Endothelial cell of umbilical vein (primary cell): ENCODE measurements around the gene RAB10. TPM values are rescaled to one million over a fixed set of nuclear protein-coding genes. Genes with fewer than 3 reads are reported as not detected.

Source experiments
- BruUV-seq: library from RNA; stranded (reverse); fragments of 400-500 nt; replicated peaks from 2 replicates; lab custom pipeline; 2021; lab: Mats Ljungman, UMichigan
- CTCF ChIA-PET: fragments of 300-600, 350-600 bp; sonication (Branson Sonifier 250); formaldehyde crosslinking; loops from one replicate; lab custom pipeline; 2021; ENCODE audit warnings: antibody characterized with exemption, inconsistent platforms; lab: Charles Lee
- POLR2A ChIA-PET: fragments of 300-600, 350-600 bp; sonication (Branson Sonifier 250); formaldehyde crosslinking; loops from one replicate; lab custom pipeline; 2021; ENCODE audit warnings: antibody characterized with exemption, inconsistent platforms; lab: Charles Lee
- DNase-seq: peaks from one replicate; pipeline ENCODE4 v3.0.0-alpha.2; 2011; ENCODE audit warnings: low read depth, low spot score
- FAIRE-seq: peaks from 2 replicates; lab custom pipeline; 2011; peaks lifted over from hg19 to GRCh38; lab: Jason Lieb, UNC
- H2AFZ ChIP-seq: 2 replicates; pipeline ENCODE4 v1.6.0; 2012; ENCODE audit warnings: low read depth, low read length, control low read depth, inconsistent platforms
- H3K27ac ChIP-seq: 2 replicates; pipeline ENCODE4 v1.5.1; 2011; ENCODE audit warnings: low read depth, mild to moderate bottlenecking, control low read depth, low read length, moderate library complexity; ENCODE audit not compliant: insufficient read depth
- H3K27me3 ChIP-seq, 2 experiments: 2 replicates each; pipeline versions ENCODE4 v1.6.0 to v1.6.1; 2011; ENCODE audit warnings: low read length in 2 of 2, mixed read lengths in 1 of 2; ENCODE audit not compliant: control insufficient read depth in 2 of 2, insufficient read depth in 2 of 2
- H3K36me3 ChIP-seq, 2 experiments: 2 replicates in 1 of 2; 3 replicates in 1 of 2; pipeline ENCODE4 v1.5.1; 2011; ENCODE audit warnings: low read length in 2 of 2, mild to moderate bottlenecking in 1 of 2, moderate library complexity in 1 of 2; ENCODE audit not compliant: control insufficient read depth in 2 of 2, insufficient read depth in 2 of 2; ENCODE audit errors: extremely low read depth in 1 of 2
- H3K4me1 ChIP-seq: 3 replicates; pipeline ENCODE4 v1.5.1; 2011; ENCODE audit warnings: mild to moderate bottlenecking, low read length; ENCODE audit not compliant: control insufficient read depth, insufficient read depth; ENCODE audit errors: extremely low read depth
- H3K4me2 ChIP-seq: 2 replicates; pipeline ENCODE4 v1.6.1; 2011; ENCODE audit warnings: low read length, control low read depth, mixed read lengths; ENCODE audit not compliant: insufficient read depth
- H3K4me3 ChIP-seq, 3 experiments: fragments of 200-600 bp in 1 of 3; sonication (generic), shearing (Covaris generic) in 1 of 3; replicated peaks in 1 of 3; 2 replicates each; pipeline ENCODE4 v1.5.1; 2011 to 2016; ENCODE audit warnings: control low read depth in 3 of 3, low read length in 3 of 3, mild to moderate bottlenecking in 2 of 3, inconsistent platforms in 1 of 3, low read depth in 1 of 3, moderate library complexity in 1 of 3; ENCODE audit not compliant: insufficient read depth in 1 of 3
- H3K79me2 ChIP-seq: 2 replicates; pipeline ENCODE4 v1.6.0; 2012; ENCODE audit warnings: low read length, inconsistent platforms; ENCODE audit not compliant: control insufficient read depth, insufficient read depth
- H3K9ac ChIP-seq: replicated peaks from 2 replicates; pipeline ENCODE3; 2011; ENCODE audit warnings: low read length, control low read depth; ENCODE audit not compliant: insufficient read depth; ENCODE audit errors: extremely low read depth
- H3K9me1 ChIP-seq: replicated peaks from 3 replicates; pipeline ENCODE4 v1.6.0; 2011; ENCODE audit warnings: mild to moderate bottlenecking, low read length; ENCODE audit not compliant: control insufficient read depth, insufficient read depth; ENCODE audit errors: extremely low read depth
- H3K9me3 ChIP-seq: replicated peaks from 2 replicates; pipeline ENCODE4 v1.5.1; 2012; ENCODE audit warnings: low read length, inconsistent platforms; ENCODE audit not compliant: control insufficient read depth, insufficient read depth
- H4K20me1 ChIP-seq: replicated peaks from 2 replicates; pipeline ENCODE3; 2011; ENCODE audit warnings: mild to moderate bottlenecking, low read length; ENCODE audit not compliant: control insufficient read depth, insufficient read depth; ENCODE audit errors: extremely low read depth
- EZH2 ChIP-seq: IDR thresholded peaks from 2 replicates; pipeline ENCODE4 v1.6.1; 2012; ENCODE audit warnings: borderline replicate concordance, low read depth, mild to moderate bottlenecking, moderate library complexity, low read length, inconsistent platforms; ENCODE audit not compliant: severe bottlenecking
- FOS ChIP-seq: IDR thresholded peaks from 2 replicates; pipeline ENCODE4 v1.6.1; 2011; ENCODE audit warnings: mild to moderate bottlenecking, low read length, moderate library complexity, borderline replicate concordance; ENCODE audit not compliant: insufficient read depth
- GATA2 ChIP-seq: IDR thresholded peaks from 2 replicates; pipeline ENCODE4 v1.7.0; 2011; ENCODE audit warnings: low read depth, mild to moderate bottlenecking, moderate library complexity, mixed read lengths, low read length; ENCODE audit not compliant: insufficient read length, insufficient read depth
- JUN ChIP-seq: IDR thresholded peaks from 2 replicates; pipeline ENCODE4 v1.6.1; 2011; ENCODE audit warnings: borderline replicate concordance, low read depth; ENCODE audit not compliant: insufficient read length, insufficient read depth
- MYC ChIP-seq: IDR thresholded peaks from one replicate; pipeline ENCODE4 v1.6.1; 2011; ENCODE audit warnings: mild to moderate bottlenecking, low read depth, low read length
- POLR2A ChIP-seq: IDR thresholded peaks from 2 replicates; pipeline ENCODE4 v1.6.1; 2012; ENCODE audit warnings: low read depth, mild to moderate bottlenecking, control low read depth, low read length
- POLR2AphosphoS5 ChIP-seq: IDR thresholded peaks from 2 replicates; pipeline ENCODE4 v1.6.1; 2012; ENCODE audit warnings: low read depth, mild to moderate bottlenecking, control low read depth, low read length, moderate library complexity; ENCODE audit not compliant: insufficient read depth
- dilution Hi-C: fragments of 300-500 bp; cut with MboI; formaldehyde crosslinking; loops from one replicate; pipeline ENCODE4 v1.15.0; 2019; ENCODE audit warnings: low sequenced_read_pairs; ENCODE audit not compliant: extremely low pct_ligation_motif_present
- intact Hi-C: fragments of 100-400 bp; cut with micrococcal nuclease; formaldehyde crosslinking; loops from one replicate; pipeline ENCODE4 v1.10.0; 2022
- polyA plus RNA-seq, 4 experiments: library from polyadenylated mRNA; depleted of rRNA in 3 of 4; stranded (reverse) in 3 of 4; unstranded in 1 of 4; fragments of >200 nt; gene quantifications; 2 replicates each; pipeline versions ENCODE4 v1.2.1 to v1.2.3, GENCODE V29; 2011 to 2012; ENCODE audit warnings: missing spikeins in 1 of 4
- total RNA-seq: library from RNA; stranded (reverse); gene quantifications from 2 replicates; pipeline ENCODE4 v1.2.3, GENCODE V29; 2021
- TF ChIP-seq, protein P1 (sequence below), 2 donors: IDR thresholded peaks; 1 replicate in 1 of 2; 2 replicates in 1 of 2; pipeline ENCODE4 v1.5.1; 2011; ENCODE audit warnings: low read length in 2 of 2, mild to moderate bottlenecking in 2 of 2, moderate library complexity in 2 of 2, control low read depth in 1 of 2, inconsistent platforms in 1 of 2, low read depth in 1 of 2; ENCODE audit not compliant: insufficient read depth in 1 of 2; ENCODE audit errors: extremely low read depth in 1 of 2
- TF ChIP-seq, protein P2 (sequence below): IDR thresholded peaks from 2 replicates; pipeline ENCODE4 v1.6.1; 2011; ENCODE audit not compliant: insufficient read depth, insufficient read length

Gene RAB10
- total and polyA plus RNA-seq, 2 donors (not counting 3 experiments of a cell fraction or from before 2014, with no cell fraction given): 45.1 to 104 TPM

DNA sequence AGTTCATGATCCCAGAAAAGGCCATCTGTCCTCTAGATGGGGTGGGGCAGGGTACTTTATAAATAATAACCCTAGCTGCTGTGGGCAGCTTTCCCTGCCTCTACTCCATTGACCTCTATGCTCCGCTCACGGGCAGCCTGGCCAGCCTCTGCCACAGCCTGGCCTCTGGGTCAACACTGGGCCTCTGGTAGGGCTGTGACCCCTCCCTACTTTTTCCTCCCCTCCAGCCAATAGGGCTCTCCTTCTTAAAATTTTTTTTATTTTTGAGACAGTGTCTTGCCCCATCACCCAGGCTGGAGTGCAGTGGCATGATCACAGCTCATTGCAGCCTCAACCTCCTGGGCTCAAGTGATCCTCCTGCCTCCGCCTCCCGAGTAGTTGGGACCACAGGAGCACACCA lies 134.9 kb downstream of the RAB10 start:
- no peak for TF ChIP-seq JUN
- TF ChIP-seq POLR2AphosphoS5: no peak
- no peak for TF ChIP-seq GATA2
- no peak for TF ChIP-seq POLR2A
- TF ChIP-seq, protein P1, sequence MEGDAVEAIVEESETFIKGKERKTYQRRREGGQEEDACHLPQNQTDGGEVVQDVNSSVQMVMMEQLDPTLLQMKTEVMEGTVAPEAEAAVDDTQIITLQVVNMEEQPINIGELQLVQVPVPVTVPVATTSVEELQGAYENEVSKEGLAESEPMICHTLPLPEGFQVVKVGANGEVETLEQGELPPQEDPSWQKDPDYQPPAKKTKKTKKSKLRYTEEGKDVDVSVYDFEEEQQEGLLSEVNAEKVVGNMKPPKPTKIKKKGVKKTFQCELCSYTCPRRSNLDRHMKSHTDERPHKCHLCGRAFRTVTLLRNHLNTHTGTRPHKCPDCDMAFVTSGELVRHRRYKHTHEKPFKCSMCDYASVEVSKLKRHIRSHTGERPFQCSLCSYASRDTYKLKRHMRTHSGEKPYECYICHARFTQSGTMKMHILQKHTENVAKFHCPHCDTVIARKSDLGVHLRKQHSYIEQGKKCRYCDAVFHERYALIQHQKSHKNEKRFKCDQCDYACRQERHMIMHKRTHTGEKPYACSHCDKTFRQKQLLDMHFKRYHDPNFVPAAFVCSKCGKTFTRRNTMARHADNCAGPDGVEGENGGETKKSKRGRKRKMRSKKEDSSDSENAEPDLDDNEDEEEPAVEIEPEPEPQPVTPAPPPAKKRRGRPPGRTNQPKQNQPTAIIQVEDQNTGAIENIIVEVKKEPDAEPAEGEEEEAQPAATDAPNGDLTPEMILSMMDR (IDR thresholded peaks at IDR 0.05; ENCODE audit: extremely low read depth in 1 of 2, insufficient read depth in 1 of 2, low read depth in 1 of 2, low read length in 2 of 2): no peak
- ChIA-PET CTCF (no interaction called here), POLR2A (no interaction called here)
- dilution Hi-C loops (no loop called here), intact Hi-C loops (no loop called here)
- no TSS peak for BruUV-seq
- Histone ChIP-seq H3K36me3 (no peaks in the 10 kb centered on the region), H2AFZ (no peak overlapping the region), H3K79me2 (no peaks in the 10 kb centered on the region), H3K4me3 (no peak overlapping the region), H4K20me1 (no peaks in the 10 kb centered on the region), H3K27me3 (peaks cover 5 to 8% of the 10 kb centered on the region in 2 experiments), H3K9me1 (no peaks in the 10 kb centered on the region), H3K4me2 (no peak overlapping the region), H3K4me1 (no peaks in the 10 kb centered on the region), H3K9me3 (no peaks in the 10 kb centered on the region), H3K9ac (no peak overlapping the region), H3K27ac (no peak overlapping the region)
- no peak for FAIRE-seq
- DNase-seq: no peak

DNA sequence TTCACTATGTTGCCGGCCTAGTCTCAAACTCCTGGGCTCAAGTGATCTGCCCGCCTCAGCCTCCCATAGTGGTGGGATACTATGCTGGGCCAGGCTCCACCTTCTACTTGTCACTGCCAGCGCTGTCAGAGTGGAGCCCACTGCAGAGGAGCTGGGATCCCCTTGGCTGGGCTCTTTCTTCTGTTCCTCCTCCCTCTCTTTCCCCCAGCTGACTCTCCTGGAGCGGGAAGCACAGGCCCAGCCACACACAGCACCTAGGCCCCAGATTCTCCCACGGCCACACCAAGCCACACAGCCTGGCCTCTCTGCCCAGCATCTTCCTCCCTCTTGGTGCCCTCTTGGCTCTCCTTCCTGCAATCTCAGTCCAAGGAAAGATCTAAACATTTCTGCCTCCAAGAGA lies 135.3 kb downstream of the RAB10 start:
- H3K27ac ChIP-seq: no peak overlapping the region
- no peaks in the 10 kb centered on the region for H3K36me3 ChIP-seq
- H3K4me1 ChIP-seq: no peaks in the 10 kb centered on the region
- H2AFZ ChIP-seq: no peak overlapping the region
- H3K4me2 ChIP-seq: no peak overlapping the region
- no peak for FAIRE-seq
- no peaks in the 10 kb centered on the region for H3K79me2 ChIP-seq
- intact Hi-C loops (no loop called here), dilution Hi-C loops (no loop called here)
- no peak overlapping the region for H3K4me3 ChIP-seq
- H3K9me3 ChIP-seq: no peaks in the 10 kb centered on the region
- no peak for DNase-seq
- CTCF ChIA-PET: no interaction called here
- TF ChIP-seq, protein P1 (IDR thresholded peaks at IDR 0.05; ENCODE audit: extremely low read depth in 1 of 2, insufficient read depth in 1 of 2, low read depth in 1 of 2, low read length in 2 of 2): no peak
- TF ChIP-seq MYC (no peak), POLR2A (no peak), JUN (no peak), GATA2 (no peak), EZH2 (no peak), FOS (no peak), POLR2AphosphoS5 (no peak)
- TF ChIP-seq, protein P2, sequence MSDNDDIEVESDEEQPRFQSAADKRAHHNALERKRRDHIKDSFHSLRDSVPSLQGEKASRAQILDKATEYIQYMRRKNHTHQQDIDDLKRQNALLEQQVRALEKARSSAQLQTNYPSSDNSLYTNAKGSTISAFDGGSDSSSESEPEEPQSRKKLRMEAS: no peak
- POLR2A ChIA-PET: no interaction called here
- peaks cover 8 to 12% of the 10 kb centered on the region in 2 experiments for H3K27me3 ChIP-seq
- BruUV-seq: no TSS peak
- H4K20me1 ChIP-seq: no peaks in the 10 kb centered on the region
- no peak overlapping the region for H3K9ac ChIP-seq
- no peaks in the 10 kb centered on the region for H3K9me1 ChIP-seq
